GM12864 (cell line): Measurements from ENCODE around the gene TMEM131L.

Source experiments
- DNase-seq: peaks from one replicate; pipeline ENCODE4 v3.0.0-alpha.2; 2011; ENCODE audit warnings: low read depth
- H3K4me3 ChIP-seq: 2 replicates; pipeline ENCODE4 v1.5.1; 2011; ENCODE audit warnings: mild to moderate bottlenecking, low read depth, low read length, control low read depth
- TF ChIP-seq, protein P1 (sequence below): IDR thresholded peaks from 2 replicates; pipeline ENCODE4 v1.5.1; 2011; ENCODE audit warnings: low read depth, mild to moderate bottlenecking, moderate library complexity, low read length, control low read depth, inconsistent platforms; ENCODE audit errors: missing control alignments

The TMEM131L gene

DNA sequence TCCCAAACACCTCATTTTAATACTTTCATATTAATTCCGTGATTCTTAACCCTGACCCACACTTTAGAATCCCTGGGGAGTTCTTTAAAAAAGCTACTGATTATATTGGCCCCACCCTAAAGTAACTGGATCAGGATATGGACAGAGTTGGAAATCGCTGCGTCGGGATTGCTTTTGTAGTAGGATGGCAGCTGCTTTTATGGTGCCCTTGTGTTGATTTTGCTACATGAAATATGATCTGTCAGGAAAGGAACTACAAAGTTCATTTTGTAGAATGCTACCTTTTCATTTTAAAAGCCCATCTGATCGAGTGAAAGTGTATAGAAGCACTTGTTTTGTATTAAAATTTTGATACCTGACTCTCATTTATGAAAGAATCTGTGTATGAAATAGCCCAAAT, 43.6 kb downstream of the TMEM131L start:
- DNase-seq, result no peak
- TF ChIP-seq, protein P1, sequence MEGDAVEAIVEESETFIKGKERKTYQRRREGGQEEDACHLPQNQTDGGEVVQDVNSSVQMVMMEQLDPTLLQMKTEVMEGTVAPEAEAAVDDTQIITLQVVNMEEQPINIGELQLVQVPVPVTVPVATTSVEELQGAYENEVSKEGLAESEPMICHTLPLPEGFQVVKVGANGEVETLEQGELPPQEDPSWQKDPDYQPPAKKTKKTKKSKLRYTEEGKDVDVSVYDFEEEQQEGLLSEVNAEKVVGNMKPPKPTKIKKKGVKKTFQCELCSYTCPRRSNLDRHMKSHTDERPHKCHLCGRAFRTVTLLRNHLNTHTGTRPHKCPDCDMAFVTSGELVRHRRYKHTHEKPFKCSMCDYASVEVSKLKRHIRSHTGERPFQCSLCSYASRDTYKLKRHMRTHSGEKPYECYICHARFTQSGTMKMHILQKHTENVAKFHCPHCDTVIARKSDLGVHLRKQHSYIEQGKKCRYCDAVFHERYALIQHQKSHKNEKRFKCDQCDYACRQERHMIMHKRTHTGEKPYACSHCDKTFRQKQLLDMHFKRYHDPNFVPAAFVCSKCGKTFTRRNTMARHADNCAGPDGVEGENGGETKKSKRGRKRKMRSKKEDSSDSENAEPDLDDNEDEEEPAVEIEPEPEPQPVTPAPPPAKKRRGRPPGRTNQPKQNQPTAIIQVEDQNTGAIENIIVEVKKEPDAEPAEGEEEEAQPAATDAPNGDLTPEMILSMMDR, result no peak
- no peak overlapping the region for H3K4me3 ChIP-seq

DNA sequence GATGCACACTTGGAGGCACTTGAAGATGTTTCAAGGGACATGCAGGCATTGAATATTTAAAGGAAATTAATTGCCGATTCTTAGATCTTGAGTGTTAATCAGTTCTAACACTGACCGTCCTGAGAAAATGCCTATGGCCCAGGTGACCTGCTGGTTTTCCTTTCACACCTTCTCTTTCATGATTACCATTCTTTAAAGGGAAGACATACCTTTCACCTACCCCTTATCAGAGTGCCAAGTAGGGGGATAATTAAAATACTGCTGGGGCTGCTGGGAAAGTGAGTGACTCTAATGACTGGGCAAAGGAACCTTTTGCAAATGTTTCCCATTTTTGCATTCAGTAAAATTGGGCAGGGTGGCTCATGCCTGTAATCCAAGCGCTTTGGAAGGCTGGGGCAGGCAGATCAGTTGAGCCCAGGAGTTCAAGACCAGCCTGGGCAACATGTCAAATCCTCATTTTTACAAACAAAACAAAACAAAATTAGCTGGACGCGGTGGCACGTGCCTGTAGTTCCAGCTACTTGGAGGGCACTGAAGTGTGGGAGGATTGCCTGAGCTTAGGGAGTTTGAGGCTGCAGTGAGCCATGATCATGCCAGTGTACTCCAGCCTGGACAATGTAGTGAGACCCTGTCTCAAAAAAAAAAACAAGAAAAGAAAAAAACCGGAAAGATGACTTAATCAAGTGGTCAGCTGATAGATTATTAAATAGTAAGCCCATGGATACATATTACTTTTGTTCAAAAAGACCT, 44.3 kb downstream of the TMEM131L start:
- H3K4me3 ChIP-seq, result no peak overlapping the region
- DNase-seq, result no peak
- TF ChIP-seq, protein P1, result no peak

DNA sequence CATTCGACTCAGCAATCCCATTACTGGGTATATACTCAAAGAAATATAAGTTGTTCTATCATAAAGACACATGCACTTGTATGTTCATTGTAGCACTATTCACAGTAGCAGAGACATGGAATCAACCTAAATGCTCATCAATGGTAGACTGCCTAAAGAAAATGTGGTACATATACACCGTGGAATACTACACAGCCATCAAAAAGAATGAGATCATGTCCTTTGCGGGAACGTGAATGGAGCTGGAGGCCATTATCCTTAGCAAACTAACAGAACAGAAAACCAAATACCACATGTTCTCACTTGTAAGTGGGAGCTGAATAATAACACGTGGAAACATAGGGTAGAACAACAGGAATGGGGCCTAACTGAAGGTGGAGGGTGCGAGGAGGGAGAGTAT, 44.9 kb downstream of the TMEM131L start:
- no peak overlapping the region for H3K4me3 ChIP-seq
- DNase-seq, result no peak
- TF ChIP-seq, protein P1, result no peak

DNA sequence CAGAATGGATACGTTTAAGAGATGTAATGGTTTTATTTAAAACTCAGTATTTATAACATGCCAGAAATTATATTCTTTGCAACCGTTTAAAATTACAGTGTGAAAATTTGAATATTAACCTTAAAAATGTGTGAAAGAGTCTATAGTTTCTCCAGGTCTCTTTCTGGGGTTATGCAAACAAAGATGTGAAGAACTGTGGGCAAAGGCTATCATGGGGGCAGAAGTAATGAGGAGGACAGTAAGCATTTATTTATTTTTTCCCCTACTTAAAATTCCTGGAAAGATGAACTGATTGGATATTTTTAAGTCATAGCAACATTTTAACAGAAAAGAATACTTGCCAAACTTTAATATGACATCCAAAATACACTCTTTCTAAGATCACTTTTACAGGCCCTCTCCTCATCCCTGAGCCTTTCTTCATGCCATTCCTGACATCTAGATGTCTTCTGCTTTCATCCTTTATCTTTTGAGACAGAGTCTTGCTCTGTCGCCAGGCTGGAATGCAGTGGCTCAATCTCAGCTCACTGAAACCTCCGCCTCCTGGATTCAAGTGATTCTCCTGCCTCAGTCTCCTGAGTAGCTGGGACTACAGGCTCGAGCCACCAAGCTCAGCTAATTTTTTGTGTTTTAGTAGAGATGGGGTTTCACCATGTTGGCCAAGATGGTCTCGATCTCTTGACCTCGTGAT, 46.1 kb downstream of the TMEM131L start:
- no peak overlapping the region for H3K4me3 ChIP-seq
- no peak for DNase-seq
- TF ChIP-seq, protein P1, result no peak

DNA sequence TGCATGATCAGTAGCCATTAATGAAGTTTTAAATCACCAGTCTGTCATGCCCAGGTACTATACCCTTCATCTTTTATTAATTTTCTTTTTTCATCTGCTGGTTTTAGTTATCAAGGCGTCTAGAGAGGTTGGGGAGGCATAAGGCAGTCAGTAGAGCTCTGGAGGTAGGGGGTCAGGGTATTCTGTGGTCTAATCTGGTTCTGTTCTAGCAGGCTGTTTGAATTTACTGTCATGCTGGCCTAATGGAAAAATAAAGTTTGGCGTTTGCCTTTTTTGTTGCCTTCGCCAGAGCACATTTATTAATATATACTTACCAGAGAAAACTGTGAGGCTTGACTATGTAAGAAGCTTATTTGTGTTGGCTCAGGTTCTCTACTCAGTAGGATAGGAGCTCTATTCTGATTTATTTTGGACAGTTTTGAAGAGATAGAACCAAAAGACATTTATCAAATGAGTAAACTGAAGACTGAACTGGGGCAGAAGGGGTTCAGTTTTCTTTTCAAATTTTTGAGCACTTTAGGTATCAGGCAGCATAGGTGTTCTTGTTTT, 46.9 kb downstream of the TMEM131L start:
- no peak for DNase-seq
- TF ChIP-seq, protein P1, result no peak
- H3K4me3 ChIP-seq, result no peak overlapping the region

DNA sequence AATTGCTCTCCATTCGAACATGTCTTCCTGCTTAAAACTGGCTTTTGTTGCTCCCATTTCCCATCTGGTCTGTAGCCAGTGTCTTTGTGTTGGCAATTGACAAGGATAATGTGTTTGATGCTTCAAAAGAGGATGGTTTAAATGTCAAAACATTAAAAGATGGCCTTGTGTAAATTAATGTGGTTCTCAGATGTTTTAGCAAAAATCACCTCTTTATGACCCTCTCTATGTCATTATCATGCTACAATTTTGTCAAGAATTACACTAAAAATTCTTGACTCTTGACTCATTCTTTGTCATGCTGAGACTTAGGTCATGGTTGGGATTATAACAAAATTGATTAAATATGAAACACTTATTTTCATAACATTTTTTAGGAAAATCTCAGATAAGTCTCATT, 47.4 kb downstream of the TMEM131L start:
- no peak for DNase-seq
- TF ChIP-seq, protein P1, result no peak
- H3K4me3 ChIP-seq, result no peak overlapping the region
